Measurements from ENCODE around the gene SLC25A19. TPM values are rescaled to one million over a fixed set of nuclear protein-coding genes. Genes with fewer than 3 reads are reported as not detected.
"Not testable (repeated sequence)": the region's sequence is repeated elsewhere in the genome, so short reads cannot be mapped to it uniquely, and the experiment has no call there.

Gene SLC25A19
- total RNA-seq, 1 donor from 2014 or later: 9.2 TPM

- no peak for ATAC-seq
Measured at GRCh38 chr17:75267411-75268232, 21.6 kb downstream of the SLC25A19 start.

GRCh38 chr17:75267153-75267410 is 22.2 kb downstream of the SLC25A19 start:
- no peak for ATAC-seq

- no peak for ATAC-seq
Measured at GRCh38 chr17:75266316-75267152, 22.7 kb downstream of the SLC25A19 start.

- ATAC-seq: no peak
Measured at GRCh38 chr17:75265614-75266315, 23.5 kb downstream of the SLC25A19 start.

GRCh38 chr17:75263055-75263454 is 26.2 kb downstream of the SLC25A19 start:
- ATAC-seq: no peak

- ATAC-seq: peak; percentile 4
Measured at GRCh38 chr17:75262112-75262606, 27.1 kb downstream of the SLC25A19 start.

GRCh38 chr17:75261336-75262111 is 27.7 kb downstream of the SLC25A19 start, which contains the start of the genes GGA3 and MRPS7:
Gene GGA3, minus strand, starts transcription at chr17:75261606. Its CDS starts 19 bp downstream, at chr17:75261587.
Gene MRPS7, plus strand, starts transcription at chr17:75261879. Its CDS starts 22 bp downstream, at chr17:75261901.
- ATAC-seq: peak; percentile 94

GRCh38 chr17:75260641-75261335 is 28.4 kb downstream of the SLC25A19 start:
- peak; percentile 17 for ATAC-seq

GRCh38 chr17:75257228-75257627 is 32.0 kb downstream of the SLC25A19 start:
- ATAC-seq: not testable (repeated sequence)

- ATAC-seq: not testable (repeated sequence)
Measured at GRCh38 chr17:75255954-75256698, 33.1 kb downstream of the SLC25A19 start.

- peak; percentile 58 for ATAC-seq
Measured at GRCh38 chr17:75252039-75252816, 37.0 kb downstream of the SLC25A19 start.

GRCh38 chr17:75250009-75250471 is 39.2 kb downstream of the SLC25A19 start:
- ATAC-seq: peak; percentile 84

- ATAC-seq: no peak
Measured at GRCh38 chr17:75249564-75249963, 39.7 kb downstream of the SLC25A19 start.

- no peak for ATAC-seq
Measured at GRCh38 chr17:75246404-75246803, 42.8 kb downstream of the SLC25A19 start.

- no peak for ATAC-seq
Measured at GRCh38 chr17:75245011-75245410, 44.2 kb downstream of the SLC25A19 start.

GRCh38 chr17:75244133-75244866 is 44.9 kb downstream of the SLC25A19 start:
- ATAC-seq: peak; percentile 27

- peak; percentile 15 for ATAC-seq
Measured at GRCh38 chr17:75242461-75243042, 46.7 kb downstream of the SLC25A19 start.

GRCh38 chr17:75241996-75242460 is 47.2 kb downstream of the SLC25A19 start:
- ATAC-seq: no peak

Data from esophagus mucosa (tissue), 1 donor.